ENCODE results near the gene DLGAP5. TPM values are rescaled to one million over a fixed set of nuclear protein-coding genes. Genes with fewer than 3 reads are reported as not detected.

DLGAP5 gene
- total and polyA plus RNA-seq, 2 of the 13 experiments (the other 11 are each of a cell fraction or from before 2014, with no cell fraction given): 7.7 to 55.8 TPM

- peak; percentile 79 for TF ChIP-seq ZNF710 (CRISPR knock-in tag; IDR thresholded peaks at IDR 0.05; ENCODE audit: borderline replicate concordance)
- no peak for TF ChIP-seq GFI1 (CRISPR knock-in tag; IDR thresholded peaks at IDR 0.05; ENCODE audit: borderline replicate concordance)
- no peak; the same call in 1 of the 2 replicates for TF ChIP-seq REPIN1 (CRISPR knock-in tag; IDR thresholded peaks at IDR 0.05; ENCODE audit: borderline replicate concordance, low read depth)
- no peak for TF ChIP-seq HOXA5 (CRISPR knock-in tag; IDR thresholded peaks at IDR 0.05)
- peak; percentile 64 for TF ChIP-seq GATAD1 (CRISPR knock-in tag; IDR thresholded peaks at IDR 0.05)
- no peak for TF ChIP-seq NPAS2 (CRISPR knock-in tag; IDR thresholded peaks at IDR 0.05; ENCODE audit: borderline replicate concordance)
- TF ChIP-seq TRIM22 (IDR thresholded peaks at IDR 0.05): no peak
- no peak for TF ChIP-seq ZBTB3 (CRISPR knock-in tag; IDR thresholded peaks at IDR 0.05; ENCODE audit: borderline replicate concordance, low read depth)
- no peak for TF ChIP-seq ZNF343 (CRISPR knock-in tag; IDR thresholded peaks at IDR 0.05)
- no peak for TF ChIP-seq ZNF841 (CRISPR knock-in tag; IDR thresholded peaks at IDR 0.05; ENCODE audit: borderline replicate concordance)
- TF ChIP-seq EED (CRISPR knock-in tag; IDR thresholded peaks at IDR 0.05): no peak
- TF ChIP-seq NFKB2 (CRISPR knock-in tag; IDR thresholded peaks at IDR 0.05; ENCODE audit: borderline replicate concordance): peak; percentile 68
- no peak for TF ChIP-seq STAT6 (CRISPR knock-in tag; IDR thresholded peaks at IDR 0.05; ENCODE audit: borderline replicate concordance)
- peak; percentile 69; the same call in 1 of the 2 replicates for TF ChIP-seq ZNF317 (CRISPR knock-in tag; IDR thresholded peaks at IDR 0.05)
- TF ChIP-seq ZBTB44 (CRISPR knock-in tag; IDR thresholded peaks at IDR 0.05): no peak
- TF ChIP-seq ZNF274 (CRISPR knock-in tag; IDR thresholded peaks at IDR 0.05): peak; percentile 49; the same call in 1 of the 2 replicates
- no peak for TF ChIP-seq ZNF577 (CRISPR knock-in tag; IDR thresholded peaks at IDR 0.05; ENCODE audit: borderline replicate concordance, low read depth)
- TF ChIP-seq ZSCAN9 (CRISPR knock-in tag; IDR thresholded peaks at IDR 0.05; ENCODE audit: borderline replicate concordance): peak; percentile 55
- TF ChIP-seq MTA3 (CRISPR knock-in tag; IDR thresholded peaks at IDR 0.05): no peak
- peak; percentile 57; the same call in 1 of the 2 replicates for TF ChIP-seq NR0B2 (CRISPR knock-in tag; IDR thresholded peaks at IDR 0.05)
- no peak for TF ChIP-seq SAFB2 (CRISPR knock-in tag; IDR thresholded peaks at IDR 0.05; ENCODE audit: borderline replicate concordance, low read depth)
- peak; percentile 73; the same call in 1 of the 2 replicates for TF ChIP-seq ZNF441 (CRISPR knock-in tag; IDR thresholded peaks at IDR 0.05; ENCODE audit: borderline replicate concordance)
Observed at GRCh38 chr14:55103005-55103640, 88.3 kb downstream of the DLGAP5 start (continued).
